ENCODE results near the gene NOS1. TPM values are rescaled to one million over a fixed set of nuclear protein-coding genes. Genes with fewer than 3 reads are reported as not detected.

The NOS1 gene
- total and polyA plus RNA-seq, 2 of the 8 experiments (the other 6 are each of a cell fraction or from before 2014, with no cell fraction given) = 1.5 to 2.0 TPM

- Histone ChIP-seq H3K79me1 (ENCODE audit: low read depth, low read length) (no peaks in the 10 kb centered on the region), H2BK120ac (replicated peaks; ENCODE audit: low read depth, low read length) (no peak overlapping the region), H3K4me1 (replicated peaks in 1 of 4; ENCODE audit: control insufficient read depth in 3 of 4, insufficient read depth in 4 of 4, low read length in 3 of 4) (peaks cover 0 to 5% (median 0%) of the 10 kb centered on the region in 4 experiments; a peak in 3 of 7 replicates), H2BK20ac (ENCODE audit: low read length) (no peak overlapping the region), H3K4ac (replicated peaks; ENCODE audit: insufficient read length, low read depth, low read length) (no peak overlapping the region), H3K4me2 (ENCODE audit: insufficient read depth in 1 of 2, low read depth in 2 of 2, low read length in 2 of 2) (no peak overlapping the region), H2AK5ac (ENCODE audit: low read depth, low read length) (no peak overlapping the region), H3K23ac (ENCODE audit: insufficient read length) (no peak overlapping the region), H3K56ac (replicated peaks; ENCODE audit: insufficient read length, low read depth, low read length) (no peak overlapping the region), H3K14ac (ENCODE audit: insufficient read length) (no peak overlapping the region), H4K91ac (replicated peaks; ENCODE audit: insufficient read length, low read length) (no peak overlapping the region), H3K27me3 (replicated peaks in 1 of 4; ENCODE audit: control insufficient read depth in 3 of 4, extremely low read depth in 1 of 4, insufficient read depth in 3 of 4, low read length in 3 of 4) (no peaks in the 10 kb centered on the region), H4K8ac (ENCODE audit: extremely low read depth, insufficient read depth, low read length) (no peak overlapping the region), H3K36me3 (ENCODE audit: control insufficient read depth in 2 of 4, insufficient read depth in 4 of 4, low read length in 3 of 4) (no peaks in the 10 kb centered on the region), H3K18ac (ENCODE audit: extremely low read depth, low read length) (no peak overlapping the region), H2BK5ac (ENCODE audit: low read depth, low read length) (no peak overlapping the region), H3K23me2 (ENCODE audit: low read depth, low read length) (no peaks in the 10 kb centered on the region), H3K9ac (replicated peaks in 1 of 4; ENCODE audit: extremely low read depth in 1 of 4, low read depth in 3 of 4, low read length in 3 of 4) (no peak overlapping the region), H4K5ac (ENCODE audit: insufficient read length, low read depth, low read length) (no peak overlapping the region), H3K9me3 (ENCODE audit: insufficient read depth in 2 of 2, low read depth in 1 of 2, low read length in 1 of 2) (no peaks in the 10 kb centered on the region), H3K79me2 (ENCODE audit: control insufficient read depth in 1 of 2, insufficient read depth in 2 of 2, low read length in 2 of 2) (no peaks in the 10 kb centered on the region), H2BK15ac (ENCODE audit: low read length) (no peak overlapping the region), H3K27ac (ENCODE audit: low read depth, low read length) (no peak overlapping the region), H2AFZ (ENCODE audit: low read length) (no peak overlapping the region), H4K20me1 (replicated peaks in 1 of 2; ENCODE audit: control insufficient read depth in 1 of 2, insufficient read depth in 2 of 2, low read length in 2 of 2) (no peaks in the 10 kb centered on the region), H3K4me3 (ENCODE audit: extremely low read depth in 1 of 4, insufficient read depth in 2 of 4, low read depth in 3 of 4, low read length in 4 of 4) (no peak overlapping the region), H2BK12ac (ENCODE audit: low read depth, low read length) (no peak overlapping the region)
- WGBS, 2 experiments (ENCODE audit: extremely low coverage in 1 of 2, insufficient coverage in 1 of 2, insufficient read length in 1 of 2, insufficient replicate concordance in 2 of 2, low coverage in 1 of 2, low lambda C conversion rate in 2 of 2, missing lambda C conversion rate in 1 of 2) = 94% methylated on average over 5 of the region's 5 CpGs; no CpG with 5 or more reads in 1 of the 2 experiments
- no peak for DNase-seq (ENCODE audit: low read depth in 1 of 2, low spot score in 2 of 2)
- no peak for FAIRE-seq
- CTCF ChIA-PET (ENCODE audit: partially characterized antibody) = interaction anchor here (0.6 to 1.7 kb wide), 9 partner anchors 11 to 525 kb away, joined by 3 to 5 read pairs (median 4); no protein-coding TSS in a partner anchor
- POLR2A ChIA-PET (ENCODE audit: partially characterized antibody) = no interaction called here
- TF ChIP-seq TAF1 (IDR thresholded peaks at IDR 0.05; ENCODE audit: low read depth, low read length) (no peak), ASH2L (IDR thresholded peaks at IDR 0.05; ENCODE audit: low read length) (no peak), EGR1 (IDR thresholded peaks at IDR 0.05; ENCODE audit: borderline replicate concordance, low read depth, low read length) (no peak), EP300 (IDR thresholded peaks at IDR 0.05; ENCODE audit: borderline replicate concordance in 1 of 2, low read depth in 2 of 2, low read length in 2 of 2) (no peak), SP1 (IDR thresholded peaks at IDR 0.05; ENCODE audit: low read depth, low read length) (no peak), CBX8 (IDR thresholded peaks at IDR 0.05; ENCODE audit: borderline replicate concordance, low read depth, low read length) (no peak), GTF2F1 (IDR thresholded peaks at IDR 0.05; ENCODE audit: borderline replicate concordance, low read depth, low read length) (no peak), MAX (IDR thresholded peaks at IDR 0.05) (no peak), ATF3 (IDR thresholded peaks at IDR 0.05; ENCODE audit: insufficient read depth, low read depth, low read length) (no peak), POU5F1 (IDR thresholded peaks at IDR 0.05; ENCODE audit: low read depth, low read length) (no peak), SUZ12 (IDR thresholded peaks at IDR 0.05; ENCODE audit: low read length) (no peak), KDM4A (IDR thresholded peaks at IDR 0.05; ENCODE audit: low read depth, low read length, severe bottlenecking) (no peak), YY1 (IDR thresholded peaks at IDR 0.05; ENCODE audit: low read depth, low read length) (no peak), PHF8 (conservative IDR thresholded peaks at IDR 0.05; ENCODE audit: low read depth, low read length) (no peak)
Measured at GRCh38 chr12:117331691-117332090, 29.7 kb downstream of the NOS1 start.

Data from H1 (cell line).